HCT116 (cell line): ENCODE measurements around the gene AGPAT2. TPM values are rescaled to one million over a fixed set of nuclear protein-coding genes. Genes with fewer than 3 reads are reported as not detected.

Experiments used
- ATAC-seq: fragments of 200-7000 bp; cut with Tn5 transposase; 2 replicates; pipeline ENCODE4 v1.9.1; 2020; ENCODE audit warnings: mild to moderate bottlenecking, moderate library complexity
- BruUV-seq: library from RNA; stranded (reverse); fragments of 400-500 nt; replicated peaks from 2 replicates; lab custom pipeline; 2021; lab: Mats Ljungman, UMichigan
- CTCF ChIA-PET: fragments of 300-600 bp; sonication (Branson Sonifier 250); formaldehyde crosslinking; loops from one replicate; lab custom pipeline; 2021; ENCODE audit warnings: antibody characterized with exemption; lab: Charles Lee
- POLR2A ChIA-PET: fragments of 300-600, 350-600 bp; sonication (Branson Sonifier 250); formaldehyde crosslinking; loops from one replicate; lab custom pipeline; 2021; ENCODE audit warnings: antibody characterized with exemption; lab: Charles Lee
- RAD21 ChIA-PET, 2 experiments: fragments of 300-600 bp; sonication (Branson Sonifier 250); formaldehyde crosslinking; loops; one replicate each; lab custom pipeline; 2023; ENCODE audit warnings: low total read pairs in 2 of 2; ENCODE audit not compliant: uncharacterized antibody in 2 of 2, unreplicated experiment in 2 of 2, low non-redundant PET in 1 of 2; lab: Charles Lee
- DNase-seq: peaks from one replicate; pipeline ENCODE4 v3.0.0-alpha.2; 2010; ENCODE audit warnings: low read depth, low spot score
- H2AFZ ChIP-seq: fragments of 200-600 bp; shearing (Covaris generic), sonication (generic); 2 replicates; pipeline ENCODE4 v1.6.1; 2017; ENCODE audit warnings: low read depth, mixed run types, mixed read lengths, antibody characterized with exemption, low read length; ENCODE audit not compliant: poor library complexity, severe bottlenecking
- H3K27ac ChIP-seq: 2 replicates; pipeline ENCODE4 v1.5.1; 2012; ENCODE audit warnings: low read depth, low read length
- H3K27me3 ChIP-seq: fragments of 200-600 bp; sonication (generic); 2 replicates; pipeline ENCODE4 v1.6.1; 2016; ENCODE audit warnings: mixed run types, low read length, mixed read lengths; ENCODE audit not compliant: insufficient read depth
- H3K36me3 ChIP-seq, 2 experiments: fragments of 200-500 bp in 1 of 2; fragments of 200-600 bp in 1 of 2; sonication (Bioruptor generic) in 1 of 2; sonication (generic) in 1 of 2; 2 replicates each; pipeline versions ENCODE4 v1.5.1 to v1.6.1; 2014 to 2016; ENCODE audit warnings: low read length in 2 of 2, inconsistent platforms in 1 of 2, mixed read lengths in 1 of 2, mixed run types in 1 of 2; ENCODE audit not compliant: insufficient read depth in 2 of 2, control insufficient read depth in 1 of 2
- H3K4me1 ChIP-seq, 2 experiments: fragments of 200-600 bp in 1 of 2; sonication (generic) in 1 of 2; 2 replicates each; pipeline versions ENCODE4 v1.5.1 to v1.6.1; 2012 to 2017; ENCODE audit warnings: low read length in 2 of 2, inconsistent platforms in 1 of 2, mild to moderate bottlenecking in 1 of 2, mixed read lengths in 1 of 2, mixed run types in 1 of 2, moderate library complexity in 1 of 2; ENCODE audit not compliant: insufficient read depth in 2 of 2, control insufficient read depth in 1 of 2
- H3K4me2 ChIP-seq: fragments of 200-600 bp; sonication (generic); 2 replicates; pipeline ENCODE4 v1.6.1; 2017; ENCODE audit warnings: mixed run types, low read length, mixed read lengths
- H3K4me3 ChIP-seq, 2 experiments: fragments of 200-600 bp in 1 of 2; sonication (generic) in 1 of 2; replicated peaks in 1 of 2; 2 replicates each; pipeline ENCODE4 v1.5.1; 2011 to 2016; ENCODE audit warnings: low read length in 2 of 2, control low read depth in 1 of 2, low read depth in 1 of 2, mild to moderate bottlenecking in 1 of 2, mixed read lengths in 1 of 2, mixed run types in 1 of 2
- H3K79me2 ChIP-seq: fragments of 200-600 bp; sonication (generic); 2 replicates; pipeline ENCODE4 v1.6.1; 2017; ENCODE audit warnings: mild to moderate bottlenecking, mixed run types, low read length, moderate library complexity, mixed read lengths; ENCODE audit not compliant: insufficient read depth
- H3K9ac ChIP-seq: fragments of 200-600 bp; sonication (generic); 2 replicates; pipeline ENCODE4 v1.6.1; 2016; ENCODE audit warnings: low read length, mixed read lengths
- H3K9me2 ChIP-seq: fragments of 200-600 bp; sonication (generic), shearing (Covaris generic); 2 replicates; pipeline ENCODE4 v1.6.1; 2017; ENCODE audit warnings: mixed run types, mild to moderate bottlenecking, moderate library complexity; ENCODE audit not compliant: insufficient read depth
- H3K9me3 ChIP-seq, 2 experiments: fragments of 200-500 bp in 1 of 2; fragments of 200-600 bp in 1 of 2; sonication (Bioruptor generic) in 1 of 2; sonication (generic) in 1 of 2; 2 replicates each; pipeline ENCODE4 v1.6.1; 2014 to 2017; ENCODE audit warnings: low read length in 2 of 2, mixed read lengths in 2 of 2, inconsistent platforms in 1 of 2, low read depth in 1 of 2, mild to moderate bottlenecking in 1 of 2, mixed run types in 1 of 2, moderate library complexity in 1 of 2; ENCODE audit not compliant: control insufficient read depth in 1 of 2, insufficient read depth in 1 of 2
- H4K20me1 ChIP-seq: fragments of 200-600 bp; sonication (generic), shearing (Covaris generic); 2 replicates; pipeline ENCODE4 v1.6.1; 2017; ENCODE audit warnings: mixed run types, mild to moderate bottlenecking, moderate library complexity; ENCODE audit not compliant: insufficient read depth
- ATF3 ChIP-seq: IDR thresholded peaks from 2 replicates; pipeline ENCODE4 v1.6.1; 2012
- CBX3 ChIP-seq: IDR thresholded peaks from 2 replicates; pipeline ENCODE4 v1.6.1; 2012; ENCODE audit warnings: low read depth
- CTCF ChIP-seq, 3 experiments: fragments of 200-600 bp in 1 of 3; sonication (generic) in 1 of 3; IDR thresholded peaks in 2 of 3; conservative IDR thresholded peaks in 1 of 3; 2 replicates each; pipeline ENCODE4 v1.5.1; 2012 to 2017; ENCODE audit warnings: low read depth in 2 of 3, low read length in 2 of 3, antibody characterized with exemption in 1 of 3, borderline replicate concordance in 1 of 3, control low read depth in 1 of 3, mild to moderate bottlenecking in 1 of 3, mixed read lengths in 1 of 3, mixed run types in 1 of 3, moderate library complexity in 1 of 3; ENCODE audit not compliant: insufficient read depth in 1 of 3
- EGR1 ChIP-seq: IDR thresholded peaks from 2 replicates; pipeline ENCODE4 v1.6.1; 2012; ENCODE audit warnings: low read depth
- ELF1 ChIP-seq: IDR thresholded peaks from 2 replicates; pipeline ENCODE4 v1.6.1; 2012; ENCODE audit warnings: low read depth, borderline replicate concordance
- EZH2 ChIP-seq: fragments of 200-600 bp; sonication (generic); IDR thresholded peaks from 2 replicates; pipeline ENCODE4 v1.6.1; 2017; ENCODE audit warnings: antibody characterized with exemption, mixed run types
- EZH2phosphoT487 ChIP-seq: fragments of 200-600 bp; IDR thresholded peaks from 2 replicates; pipeline ENCODE4 v1.6.1; 2018; ENCODE audit warnings: antibody characterized with exemption, borderline replicate concordance
- FOSL1 ChIP-seq: IDR thresholded peaks from 2 replicates; pipeline ENCODE4 v1.6.1; 2012; ENCODE audit warnings: low read depth
- JUND ChIP-seq: IDR thresholded peaks from 2 replicates; pipeline ENCODE4 v1.6.1; 2012
- POLR2A ChIP-seq: IDR thresholded peaks from 2 replicates; pipeline ENCODE4 v1.7.0; 2011; ENCODE audit warnings: borderline replicate concordance; ENCODE audit not compliant: insufficient read depth, insufficient read length; ENCODE audit errors: extremely low read depth
- POLR2AphosphoS5 ChIP-seq: IDR thresholded peaks from 2 replicates; pipeline ENCODE4 v1.6.1; 2011; ENCODE audit warnings: mild to moderate bottlenecking, low read depth, low read length, moderate library complexity
- RAD21 ChIP-seq: IDR thresholded peaks from 2 replicates; pipeline ENCODE4 v1.6.1; 2012; ENCODE audit warnings: low read depth, mild to moderate bottlenecking
- SP1 ChIP-seq: IDR thresholded peaks from 2 replicates; pipeline ENCODE4 v1.6.1; 2012; ENCODE audit warnings: low read depth
- SRF ChIP-seq: IDR thresholded peaks from 2 replicates; pipeline ENCODE4 v1.6.1; 2012; ENCODE audit warnings: low read depth
- TCF7L2 ChIP-seq: IDR thresholded peaks from 2 replicates; pipeline ENCODE4 v1.7.0; 2011; ENCODE audit warnings: borderline replicate concordance, inconsistent platforms; ENCODE audit not compliant: insufficient read depth, insufficient read length; ENCODE audit errors: extremely low read depth
- YY1 ChIP-seq: IDR thresholded peaks from 2 replicates; pipeline ENCODE4 v1.6.1; 2011; ENCODE audit warnings: low read length, low read depth, moderate library complexity, mild to moderate bottlenecking; ENCODE audit not compliant: insufficient replicate concordance; ENCODE audit errors: extremely low read depth
- ZNF274 ChIP-seq: fragments of 200-500 bp; sonication (Bioruptor generic); IDR thresholded peaks from 2 replicates; pipeline ENCODE4 v1.6.1; 2014; ENCODE audit warnings: mild to moderate bottlenecking, low read depth, low read length, inconsistent platforms
- intact Hi-C: fragments of 100-400 bp; cut with micrococcal nuclease; formaldehyde crosslinking; loops from 2 replicates; pipeline ENCODE4 v1.10.0; 2022
- total RNA-seq: library from RNA; stranded (reverse); gene quantifications from one replicate; pipeline ENCODE4 v1.2.1, GENCODE V29; 2021; ENCODE audit not compliant: unreplicated experiment
- TF ChIP-seq, protein P1 (sequence below): IDR thresholded peaks from 2 replicates; pipeline ENCODE4 v1.6.1; 2012; ENCODE audit warnings: low read depth
- TF ChIP-seq, protein P2 (sequence below): IDR thresholded peaks from 2 replicates; pipeline ENCODE4 v1.6.1; 2011; ENCODE audit warnings: mild to moderate bottlenecking, low read length, moderate library complexity; ENCODE audit not compliant: insufficient replicate concordance; ENCODE audit errors: extremely low read depth

AGPAT2 gene
- total RNA-seq, 1 experiment from 2014 or later = 86.0 TPM

GRCh38 chr9:136645352-136645902, 41.8 kb downstream of the AGPAT2 start:
- no peak overlapping the region; the same call in 1 of the 2 replicates for H3K27ac ChIP-seq
- BruUV-seq = no TSS peak
- no peaks in the 10 kb centered on the region for H3K27me3 ChIP-seq
- no peaks in the 10 kb centered on the region for H4K20me1 ChIP-seq
- H2AFZ ChIP-seq = no peak overlapping the region
- H3K4me3 ChIP-seq = no peak overlapping the region
- no peak for DNase-seq
- H3K9me3 ChIP-seq = no peaks in the 10 kb centered on the region
- ChIA-PET CTCF (no interaction called here), RAD21 (no interaction called here), POLR2A (no interaction called here)
- ATAC-seq = no peak
- H3K9me2 ChIP-seq = no peaks in the 10 kb centered on the region
- H3K36me3 ChIP-seq = no peaks in the 10 kb centered on the region
- no peak overlapping the region for H3K9ac ChIP-seq
- H3K4me1 ChIP-seq = peaks cover 7 to 14% of the 10 kb centered on the region in 2 experiments
- H3K79me2 ChIP-seq = no peaks in the 10 kb centered on the region
- intact Hi-C loops = loop anchor here (2.0 kb wide), 1 partner anchor 49 kb away; no protein-coding TSS in a partner anchor
- TF ChIP-seq JUND (no peak), CTCF (IDR thresholded peaks at IDR 0.05 in 2 of 3, conservative IDR thresholded peaks at IDR 0.05 in 1 of 3; ENCODE audit: borderline replicate concordance in 1 of 3, insufficient read depth in 1 of 3, low read depth in 2 of 3, low read length in 2 of 3) (no peak), EZH2phosphoT487 (no peak), FOSL1 (no peak), ATF3 (no peak), ELF1 (no peak), ZNF274 (no peak), POLR2A (no peak), RAD21 (no peak), SRF (no peak), TCF7L2 (no peak), YY1 (no peak), EGR1 (no peak), SP1 (no peak), EZH2 (no peak), CBX3 (no peak), POLR2AphosphoS5 (no peak)
- TF ChIP-seq, protein P1, sequence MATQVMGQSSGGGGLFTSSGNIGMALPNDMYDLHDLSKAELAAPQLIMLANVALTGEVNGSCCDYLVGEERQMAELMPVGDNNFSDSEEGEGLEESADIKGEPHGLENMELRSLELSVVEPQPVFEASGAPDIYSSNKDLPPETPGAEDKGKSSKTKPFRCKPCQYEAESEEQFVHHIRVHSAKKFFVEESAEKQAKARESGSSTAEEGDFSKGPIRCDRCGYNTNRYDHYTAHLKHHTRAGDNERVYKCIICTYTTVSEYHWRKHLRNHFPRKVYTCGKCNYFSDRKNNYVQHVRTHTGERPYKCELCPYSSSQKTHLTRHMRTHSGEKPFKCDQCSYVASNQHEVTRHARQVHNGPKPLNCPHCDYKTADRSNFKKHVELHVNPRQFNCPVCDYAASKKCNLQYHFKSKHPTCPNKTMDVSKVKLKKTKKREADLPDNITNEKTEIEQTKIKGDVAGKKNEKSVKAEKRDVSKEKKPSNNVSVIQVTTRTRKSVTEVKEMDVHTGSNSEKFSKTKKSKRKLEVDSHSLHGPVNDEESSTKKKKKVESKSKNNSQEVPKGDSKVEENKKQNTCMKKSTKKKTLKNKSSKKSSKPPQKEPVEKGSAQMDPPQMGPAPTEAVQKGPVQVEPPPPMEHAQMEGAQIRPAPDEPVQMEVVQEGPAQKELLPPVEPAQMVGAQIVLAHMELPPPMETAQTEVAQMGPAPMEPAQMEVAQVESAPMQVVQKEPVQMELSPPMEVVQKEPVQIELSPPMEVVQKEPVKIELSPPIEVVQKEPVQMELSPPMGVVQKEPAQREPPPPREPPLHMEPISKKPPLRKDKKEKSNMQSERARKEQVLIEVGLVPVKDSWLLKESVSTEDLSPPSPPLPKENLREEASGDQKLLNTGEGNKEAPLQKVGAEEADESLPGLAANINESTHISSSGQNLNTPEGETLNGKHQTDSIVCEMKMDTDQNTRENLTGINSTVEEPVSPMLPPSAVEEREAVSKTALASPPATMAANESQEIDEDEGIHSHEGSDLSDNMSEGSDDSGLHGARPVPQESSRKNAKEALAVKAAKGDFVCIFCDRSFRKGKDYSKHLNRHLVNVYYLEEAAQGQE = no peak
- TF ChIP-seq, protein P2, sequence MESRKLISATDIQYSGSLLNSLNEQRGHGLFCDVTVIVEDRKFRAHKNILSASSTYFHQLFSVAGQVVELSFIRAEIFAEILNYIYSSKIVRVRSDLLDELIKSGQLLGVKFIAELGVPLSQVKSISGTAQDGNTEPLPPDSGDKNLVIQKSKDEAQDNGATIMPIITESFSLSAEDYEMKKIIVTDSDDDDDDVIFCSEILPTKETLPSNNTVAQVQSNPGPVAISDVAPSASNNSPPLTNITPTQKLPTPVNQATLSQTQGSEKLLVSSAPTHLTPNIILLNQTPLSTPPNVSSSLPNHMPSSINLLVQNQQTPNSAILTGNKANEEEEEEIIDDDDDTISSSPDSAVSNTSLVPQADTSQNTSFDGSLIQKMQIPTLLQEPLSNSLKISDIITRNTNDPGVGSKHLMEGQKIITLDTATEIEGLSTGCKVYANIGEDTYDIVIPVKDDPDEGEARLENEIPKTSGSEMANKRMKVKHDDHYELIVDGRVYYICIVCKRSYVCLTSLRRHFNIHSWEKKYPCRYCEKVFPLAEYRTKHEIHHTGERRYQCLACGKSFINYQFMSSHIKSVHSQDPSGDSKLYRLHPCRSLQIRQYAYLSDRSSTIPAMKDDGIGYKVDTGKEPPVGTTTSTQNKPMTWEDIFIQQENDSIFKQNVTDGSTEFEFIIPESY = no peak
- no peak overlapping the region for H3K4me2 ChIP-seq
